Fibroblast of skin of left quadriceps (primary cell): ENCODE measurements around the gene TPSB2.
"Not testable (repeated sequence)": the region's sequence is repeated elsewhere in the genome, so short reads cannot be mapped to it uniquely, and the experiment has no call there.

Source experiments
- DNase-seq, 2 experiments: peaks; one replicate each; pipeline ENCODE4 v3.0.0-alpha.2; 2013; ENCODE audit warnings: low read depth in 2 of 2

TPSB2 gene

GRCh38 chr16:1230084-1230470 is at the start of gene TPSB2:
TPSB2 (minus strand) TSS chr16:1230184; CDS start chr16:1229951, 233 bp downstream.
- DNase-seq, result not testable (repeated sequence)

DNA sequence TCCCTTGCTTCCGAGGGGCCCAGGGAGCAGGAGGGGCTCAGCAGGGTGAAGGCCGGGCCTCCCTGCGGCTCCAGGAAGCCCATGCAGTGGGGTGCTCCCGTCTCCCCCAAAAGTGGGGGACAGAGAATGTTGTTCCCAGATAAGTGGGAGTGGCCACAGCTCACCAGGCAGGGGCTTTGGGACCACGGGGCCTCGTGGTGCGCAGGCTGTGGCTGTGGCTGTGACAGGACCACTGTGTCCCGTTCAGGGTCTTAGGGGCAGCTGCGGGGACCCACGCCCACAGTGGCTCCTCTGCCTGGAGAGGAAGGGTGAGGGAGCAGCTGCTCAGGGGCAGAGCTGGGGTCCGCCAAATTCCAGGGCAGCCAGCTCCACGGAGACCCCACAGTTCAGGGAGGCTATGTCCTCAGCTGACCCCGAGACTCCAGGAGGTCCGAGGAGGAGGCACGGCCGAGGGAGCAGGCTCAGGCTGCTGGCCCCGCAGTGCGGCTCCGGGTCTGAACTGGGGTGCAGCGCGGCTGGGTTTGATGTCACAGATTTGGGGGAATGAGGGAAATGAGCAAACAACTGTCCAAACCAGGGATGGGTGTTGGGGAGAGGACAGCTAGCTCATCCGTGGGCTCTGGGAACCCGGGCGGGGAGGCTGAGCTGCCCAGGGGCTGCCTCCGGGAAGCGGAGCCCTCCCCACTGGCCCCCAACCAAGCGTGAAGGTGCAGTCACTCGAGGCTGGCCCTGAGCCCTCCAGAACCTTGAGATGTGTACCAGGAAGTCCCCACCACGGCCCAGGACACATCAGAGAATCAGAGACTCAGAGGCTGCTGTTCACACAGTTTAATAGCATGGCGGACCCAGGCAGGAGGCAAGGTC is 49.3 kb upstream of the TPSB2 start:
- DNase-seq, result no peak

GRCh38 chr16:1278477-1278876 is 48.5 kb upstream of the TPSB2 start:
- no peak for DNase-seq

GRCh38 chr16:1277617-1278282 is 47.8 kb upstream of the TPSB2 start:
- DNase-seq, result no peak

- no peak for DNase-seq
Observed at GRCh38 chr16:1277151-1277598, 47.2 kb upstream of the TPSB2 start.

- DNase-seq, result no peak
Observed at GRCh38 chr16:1276580-1276878, 46.5 kb upstream of the TPSB2 start.

DNA sequence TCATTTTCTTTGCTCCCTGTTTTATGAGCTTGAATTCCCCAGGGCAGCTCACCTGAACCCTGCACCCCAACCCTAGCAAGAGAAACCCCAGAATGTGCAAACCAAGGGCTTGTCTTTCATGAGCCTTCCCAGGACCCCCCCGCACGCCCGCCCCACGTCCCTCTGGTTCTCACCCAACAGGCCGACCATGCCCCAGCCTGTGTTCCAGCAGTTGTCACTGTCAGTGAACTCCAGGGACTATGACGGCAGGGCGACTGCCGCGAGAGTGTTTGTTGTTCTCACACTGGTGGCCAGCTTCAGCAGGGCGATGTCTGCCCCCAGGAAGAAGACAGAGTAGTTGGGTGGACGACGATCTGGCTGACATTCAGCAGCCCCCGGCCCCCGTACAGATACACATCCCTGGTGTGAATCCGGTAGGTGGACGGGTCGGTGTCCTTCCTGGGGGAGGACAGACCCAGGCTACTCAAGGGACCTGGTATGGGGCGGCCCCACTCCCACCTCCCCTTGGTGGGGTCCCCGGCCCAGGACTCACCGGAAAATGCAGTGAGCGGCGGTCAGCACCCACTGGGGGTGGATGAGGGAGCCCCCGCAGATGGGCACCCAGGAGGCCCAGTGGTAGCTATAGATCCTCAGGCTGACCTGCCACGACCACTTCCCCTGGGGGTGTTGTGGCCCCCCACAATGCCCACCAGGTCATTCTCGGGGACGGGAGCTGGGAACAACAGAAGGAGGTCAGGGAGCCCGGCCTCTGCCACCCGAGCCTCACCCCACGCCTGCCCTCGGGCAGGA is 46.0 kb upstream of the TPSB2 start:
- DNase-seq, result no peak

GRCh38 chr16:1274767-1275166 is 44.8 kb upstream of the TPSB2 start:
- DNase-seq, result no peak

DNA sequence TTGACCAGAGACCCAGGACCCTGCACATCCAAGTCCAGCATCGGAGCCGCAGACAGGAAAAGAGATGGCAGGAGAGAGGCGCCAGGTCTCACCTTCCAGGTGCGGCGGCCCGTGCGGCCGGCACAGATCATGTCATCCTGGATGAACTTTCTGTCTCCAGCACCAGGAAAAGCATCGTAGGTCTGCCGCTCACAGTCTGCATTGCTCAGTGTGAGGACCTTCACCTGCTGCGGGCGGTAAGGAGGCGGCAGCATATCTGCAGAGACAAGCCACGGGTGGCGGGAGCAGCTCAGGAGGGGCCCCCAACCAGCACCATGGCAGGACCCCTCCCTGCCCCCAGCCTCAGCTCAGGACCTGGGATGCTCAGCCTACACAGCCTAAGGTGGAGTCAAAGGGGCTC is 43.8 kb upstream of the TPSB2 start:
- no peak for DNase-seq

- DNase-seq, result no peak
Observed at GRCh38 chr16:1272453-1273198, 42.6 kb upstream of the TPSB2 start.

DNA sequence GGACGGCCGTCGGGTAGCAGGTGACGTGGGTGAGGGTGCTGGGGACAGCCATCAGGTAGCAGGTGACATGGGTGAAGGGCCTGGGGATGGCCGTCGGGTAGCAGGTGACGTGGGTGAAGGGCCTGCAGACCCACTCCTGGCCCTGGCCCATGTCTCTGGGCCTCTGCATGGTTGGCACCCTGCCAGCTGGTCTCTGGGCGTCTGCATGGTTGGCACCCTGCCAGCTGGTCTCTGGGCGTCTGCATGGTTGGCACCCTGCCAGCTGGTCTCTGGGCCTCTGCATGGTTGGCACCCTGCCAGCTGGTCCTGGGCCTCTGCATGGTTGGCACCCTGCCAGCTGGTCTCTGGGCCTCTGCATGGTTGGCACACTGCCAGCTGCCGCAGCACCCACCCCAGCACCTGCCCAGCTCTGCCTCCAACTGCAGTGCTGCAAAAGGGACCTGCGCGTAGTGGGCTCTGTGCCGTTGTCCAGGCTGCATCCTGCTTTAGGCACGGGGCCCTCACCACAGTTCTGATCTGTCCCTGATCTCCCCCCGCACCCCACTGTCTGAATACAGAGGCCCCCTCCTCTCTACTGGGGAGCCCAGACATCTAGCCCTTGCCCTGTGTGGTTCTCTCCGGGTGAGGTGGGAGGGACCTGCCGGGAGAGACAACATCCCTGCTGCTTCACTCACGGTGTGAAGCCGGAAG is 41.9 kb upstream of the TPSB2 start:
- DNase-seq, result not testable (repeated sequence)

DNA sequence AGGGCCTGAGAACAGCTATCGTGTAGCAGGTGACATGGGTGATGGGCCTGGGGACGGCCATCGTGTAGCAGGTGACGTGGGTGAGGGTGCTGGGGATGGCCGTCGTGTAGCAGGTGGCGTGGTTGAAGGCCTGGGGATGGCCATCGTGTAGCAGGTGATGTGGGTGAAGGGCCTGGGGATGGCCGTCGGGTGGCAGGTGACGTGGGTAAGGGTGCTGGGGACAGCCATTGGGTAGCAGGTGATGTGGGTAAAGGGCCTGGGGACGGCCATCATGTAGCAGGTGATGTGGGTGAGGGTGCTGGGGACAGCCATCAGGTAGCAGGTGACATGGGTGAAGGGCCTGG is 41.4 kb upstream of the TPSB2 start:
- DNase-seq, result no peak

- DNase-seq, result not testable (repeated sequence)
Observed at GRCh38 chr16:1269418-1269817, 39.4 kb upstream of the TPSB2 start.

GRCh38 chr16:1265826-1266225 is 35.8 kb upstream of the TPSB2 start:
- DNase-seq, result no peak

- no peak for DNase-seq
Observed at GRCh38 chr16:1265090-1265630, 35.2 kb upstream of the TPSB2 start.

DNA sequence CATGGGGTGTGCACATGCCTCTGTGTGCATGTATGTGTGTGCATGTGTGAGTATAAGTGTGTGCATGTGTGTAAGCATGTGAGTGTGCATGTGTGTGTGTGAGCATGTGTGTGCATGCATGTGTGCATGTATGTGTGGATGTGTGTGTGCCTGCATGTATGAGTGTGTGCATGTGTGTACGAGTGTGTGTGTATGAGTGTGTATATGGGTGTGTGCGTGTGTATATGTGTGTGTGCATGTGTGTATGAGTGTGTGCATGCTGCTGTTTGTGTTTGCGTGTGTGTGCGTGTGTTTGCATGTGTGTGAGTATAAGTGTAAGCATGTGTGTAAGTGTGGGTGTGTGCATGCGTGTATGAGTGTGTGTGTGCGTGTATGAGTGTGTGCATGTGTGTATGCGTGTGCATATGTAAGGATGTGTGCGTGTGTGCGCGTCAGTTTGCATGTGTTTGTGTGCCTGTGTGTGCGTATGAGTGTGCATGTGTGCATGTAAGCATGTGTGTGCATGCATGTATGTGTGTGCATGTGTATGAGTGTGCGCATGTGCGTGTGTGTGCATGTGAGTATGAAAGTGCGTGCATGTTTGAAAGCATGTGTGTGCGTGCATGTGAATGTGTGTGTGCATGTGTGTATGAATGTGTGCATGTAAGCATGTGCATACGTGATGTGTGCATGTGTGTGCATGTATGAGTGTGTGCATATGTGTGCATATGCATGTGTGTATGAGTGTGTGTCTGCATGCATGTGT is 34.5 kb upstream of the TPSB2 start:
- no peak for DNase-seq

DNA sequence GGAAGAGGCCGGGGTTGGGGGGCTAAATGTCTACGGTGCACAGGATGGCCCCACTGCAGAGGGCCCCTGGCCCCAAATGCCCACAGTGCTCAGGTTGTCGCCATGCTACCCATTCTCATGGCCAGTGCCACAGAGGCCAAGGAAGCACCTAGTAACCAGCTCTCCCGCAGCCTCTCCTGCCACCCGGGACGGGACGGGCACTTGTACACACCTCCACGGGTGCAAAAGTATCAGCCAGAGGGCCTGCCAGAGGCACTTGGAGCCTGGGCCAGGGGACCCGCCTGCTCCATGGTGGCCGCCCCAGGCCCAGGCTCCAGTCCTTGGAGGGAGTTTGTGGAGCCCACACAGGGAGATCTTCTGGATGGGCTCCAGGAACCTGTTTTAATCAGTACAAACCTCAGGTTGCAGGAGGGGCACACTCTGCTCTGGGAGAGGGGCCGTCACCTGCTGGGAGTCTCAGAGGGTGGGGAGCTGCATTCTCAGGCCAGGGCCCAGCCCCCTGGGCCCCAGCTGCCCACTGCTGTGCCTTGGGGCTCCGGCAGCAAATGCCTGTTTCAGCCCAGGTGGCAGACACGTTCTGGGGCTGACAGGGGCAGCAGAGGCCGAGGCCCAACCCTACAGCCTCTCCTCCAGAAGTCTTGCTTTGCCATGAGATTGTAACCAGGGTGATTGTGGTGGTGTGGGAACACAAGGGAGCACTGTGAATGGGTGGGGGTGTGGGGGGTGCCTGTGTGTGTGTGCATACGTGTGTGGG is 33.8 kb upstream of the TPSB2 start:
- no peak for DNase-seq

DNA sequence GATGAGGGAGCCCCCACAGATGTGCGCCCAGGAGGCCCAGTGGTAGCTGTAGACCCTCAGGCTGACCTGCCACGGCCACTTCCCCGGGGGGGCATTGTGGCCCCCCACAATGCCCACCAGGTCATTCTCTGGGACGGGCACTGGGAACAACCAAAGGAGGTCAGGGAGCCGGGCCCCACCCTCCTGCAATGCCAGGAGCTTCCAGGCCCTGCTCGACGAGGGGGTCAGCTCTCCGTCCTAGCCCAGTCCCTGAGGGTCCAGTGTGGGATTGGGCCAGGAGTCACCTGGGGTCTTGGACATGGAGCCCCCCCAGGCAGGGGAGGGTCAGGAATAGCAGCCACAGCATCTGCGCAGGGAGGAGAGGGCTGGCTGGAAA is 32.9 kb upstream of the TPSB2 start:
- DNase-seq, result no peak

DNA sequence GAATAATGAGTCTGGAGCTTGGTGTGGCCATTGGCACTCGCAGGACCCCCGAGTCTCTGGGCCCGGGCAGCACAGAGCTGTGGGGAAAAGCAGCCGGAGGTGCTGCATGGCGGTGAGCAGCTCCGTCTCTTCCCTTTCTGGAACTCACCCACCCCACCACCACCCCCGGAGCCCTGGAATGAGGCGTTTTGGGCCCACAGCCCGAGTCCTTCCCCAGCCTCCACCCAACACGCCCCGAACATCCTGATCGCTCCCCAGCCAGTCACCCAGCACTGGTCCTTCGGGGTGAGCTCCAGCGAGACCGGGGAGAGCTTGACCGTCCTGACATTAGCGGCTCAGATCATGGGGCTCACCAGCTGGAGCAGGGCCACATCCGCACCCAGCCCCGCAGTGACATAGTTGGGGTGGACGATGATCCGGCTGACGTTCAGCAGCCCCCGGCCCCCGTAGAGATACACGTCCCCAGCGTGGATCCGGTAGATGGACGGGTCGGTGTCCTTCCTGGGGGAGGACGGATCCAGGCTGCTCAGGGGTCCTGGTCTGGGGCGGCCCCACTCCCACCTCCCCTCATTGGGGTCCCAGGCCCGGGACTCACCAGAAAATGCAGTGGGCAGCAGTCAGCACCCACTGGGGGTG is 32.3 kb upstream of the TPSB2 start:
- no peak for DNase-seq
